ENCODE results near the gene KIR2DL1. TPM values are rescaled to one million over a fixed set of nuclear protein-coding genes. Genes with fewer than 3 reads are reported as not detected.
"Not testable (repeated sequence)": the region's sequence is repeated elsewhere in the genome, so short reads cannot be mapped to it uniquely, and the experiment has no call there.

Gene KIR2DL1
- total RNA-seq, 3 donors from 2014 or later (not counting 1 experiment from before 2014, with no cell fraction given), result 39.5 to 88.2 (median 70.8) TPM

GRCh38 chr19:54817670-54818536 is 48.3 kb downstream of the KIR2DL1 start:
- TF ChIP-seq, protein P1, sequence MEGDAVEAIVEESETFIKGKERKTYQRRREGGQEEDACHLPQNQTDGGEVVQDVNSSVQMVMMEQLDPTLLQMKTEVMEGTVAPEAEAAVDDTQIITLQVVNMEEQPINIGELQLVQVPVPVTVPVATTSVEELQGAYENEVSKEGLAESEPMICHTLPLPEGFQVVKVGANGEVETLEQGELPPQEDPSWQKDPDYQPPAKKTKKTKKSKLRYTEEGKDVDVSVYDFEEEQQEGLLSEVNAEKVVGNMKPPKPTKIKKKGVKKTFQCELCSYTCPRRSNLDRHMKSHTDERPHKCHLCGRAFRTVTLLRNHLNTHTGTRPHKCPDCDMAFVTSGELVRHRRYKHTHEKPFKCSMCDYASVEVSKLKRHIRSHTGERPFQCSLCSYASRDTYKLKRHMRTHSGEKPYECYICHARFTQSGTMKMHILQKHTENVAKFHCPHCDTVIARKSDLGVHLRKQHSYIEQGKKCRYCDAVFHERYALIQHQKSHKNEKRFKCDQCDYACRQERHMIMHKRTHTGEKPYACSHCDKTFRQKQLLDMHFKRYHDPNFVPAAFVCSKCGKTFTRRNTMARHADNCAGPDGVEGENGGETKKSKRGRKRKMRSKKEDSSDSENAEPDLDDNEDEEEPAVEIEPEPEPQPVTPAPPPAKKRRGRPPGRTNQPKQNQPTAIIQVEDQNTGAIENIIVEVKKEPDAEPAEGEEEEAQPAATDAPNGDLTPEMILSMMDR (IDR thresholded peaks at IDR 0.05), result no peak
- Histone ChIP-seq H3K9me3 (ENCODE audit: control insufficient read depth, insufficient read depth, low read length) (no peaks in the 10 kb centered on the region), H3K27me3 (ENCODE audit: control insufficient read depth, insufficient read depth, low read length) (peaks cover 3% of the 10 kb centered on the region), H3K36me3 (ENCODE audit: control insufficient read depth, insufficient read depth, low read length) (peaks cover 6% of the 10 kb centered on the region), H3K4me1 (ENCODE audit: control insufficient read depth, insufficient read depth, low read length) (peaks cover 41% of the 10 kb centered on the region), H3K27ac (ENCODE audit: low read length) (peak overlapping the region; percentile 76), H3K4me3 (ENCODE audit: low read length) (no peak overlapping the region)
- ATAC-seq (peak; percentile 58 to 74 (median 73)), DNase-seq (peak in 1 of 2 donors; percentile 13)
- intact Hi-C loops (cut with micrococcal nuclease), result no loop called here
- peaks cover 37 to 40% of the 10 kb centered on the region in 2 donors for H3K4me1 Mint-ChIP-seq
- no peaks in the 10 kb centered on the region for H3K9me3 Mint-ChIP-seq
- H3K4me3 Mint-ChIP-seq, result peak overlapping the region; percentile 89
- H3K27me3 Mint-ChIP-seq (ENCODE audit: low read depth in 2 of 2), result peaks cover 0 to 11% of the 10 kb centered on the region in 2 donors
- H3K36me3 Mint-ChIP-seq, result no peaks in the 10 kb centered on the region
- H3K27ac Mint-ChIP-seq, result peak overlapping the region; percentile 91 to 92
- WGBS (ENCODE audit: insufficient coverage), result 62% methylated on average over 14 of the region's 15 CpGs

DNA sequence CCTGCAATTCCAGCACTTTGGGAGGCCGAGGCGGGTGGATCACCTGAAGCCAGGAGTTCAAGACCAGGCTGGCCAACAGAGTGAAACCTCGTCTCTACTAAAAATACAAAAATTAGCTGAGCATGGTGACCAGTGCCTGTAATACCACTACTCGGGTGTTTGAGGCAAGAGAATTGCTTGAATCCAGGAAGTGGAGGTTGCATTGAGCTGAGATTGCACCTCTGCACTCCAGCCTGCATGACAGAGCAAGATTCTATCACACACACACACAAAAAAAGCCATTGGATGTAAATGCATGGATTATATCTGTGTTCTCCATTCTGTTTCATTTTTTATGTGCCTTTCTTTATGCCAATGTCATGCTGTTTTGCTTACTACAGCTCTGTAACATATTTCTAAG is 54.8 kb downstream of the KIR2DL1 start:
- Mint-ChIP-seq H3K4me1 (peaks cover under 1 to 18% of the 10 kb centered on the region in 2 donors), H3K27me3 (ENCODE audit: low read depth in 2 of 2) (peaks cover 0 to 16% of the 10 kb centered on the region in 2 donors)
- H3K27me3 ChIP-seq (ENCODE audit: control insufficient read depth, insufficient read depth, low read length); H3K36me3 ChIP-seq (ENCODE audit: control insufficient read depth, insufficient read depth, low read length); DNase-seq; H3K27ac ChIP-seq (ENCODE audit: low read length); H3K4me1 ChIP-seq (ENCODE audit: control insufficient read depth, insufficient read depth, low read length); intact Hi-C loops (cut with micrococcal nuclease); H3K9me3 Mint-ChIP-seq; H3K36me3 Mint-ChIP-seq; H3K4me3 Mint-ChIP-seq; H3K4me3 ChIP-seq (ENCODE audit: low read length); H3K9me3 ChIP-seq (ENCODE audit: control insufficient read depth, insufficient read depth, low read length); H3K27ac Mint-ChIP-seq: not testable (repeated sequence)
- WGBS (ENCODE audit: insufficient coverage), result 53% methylated on average over 2 of the region's 4 CpGs
- peak in 2 of 3 donors; percentile 32 to 50 for ATAC-seq

DNA sequence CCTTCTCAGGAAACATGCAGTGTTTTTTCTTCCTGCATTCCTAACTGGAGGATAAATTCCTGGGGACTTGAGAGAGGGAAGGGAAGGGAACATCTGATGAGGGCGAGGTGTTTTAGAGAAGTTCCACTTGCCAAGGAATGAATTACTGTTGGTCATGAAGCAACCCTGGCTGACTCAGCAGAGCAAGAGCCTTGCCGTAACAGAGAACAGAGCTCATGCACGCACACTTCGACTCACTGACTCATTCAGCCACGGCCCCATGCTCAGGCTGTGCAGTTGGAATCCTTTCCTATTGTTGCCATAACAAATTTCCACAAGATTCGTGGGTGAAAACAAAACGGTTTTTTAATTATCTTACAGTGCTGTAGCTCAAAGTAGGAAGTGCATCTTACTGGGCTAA is 55.7 kb downstream of the KIR2DL1 start:
- H3K4me3 Mint-ChIP-seq; H3K36me3 ChIP-seq (ENCODE audit: control insufficient read depth, insufficient read depth, low read length); H3K27ac Mint-ChIP-seq; H3K4me1 ChIP-seq (ENCODE audit: control insufficient read depth, insufficient read depth, low read length); H3K9me3 Mint-ChIP-seq; H3K36me3 Mint-ChIP-seq; DNase-seq; ATAC-seq; intact Hi-C loops (cut with micrococcal nuclease); H3K27me3 ChIP-seq (ENCODE audit: control insufficient read depth, insufficient read depth, low read length); H3K27ac ChIP-seq (ENCODE audit: low read length); H3K9me3 ChIP-seq (ENCODE audit: control insufficient read depth, insufficient read depth, low read length); H3K4me3 ChIP-seq (ENCODE audit: low read length): not testable (repeated sequence)
- Mint-ChIP-seq H3K27me3 (ENCODE audit: low read depth in 2 of 2) (peaks cover 0 to 18% of the 10 kb centered on the region in 2 donors), H3K4me1 (peaks cover 0 to 15% of the 10 kb centered on the region in 2 donors)
- 44% methylated on average over 5 of the region's 7 CpGs for WGBS (ENCODE audit: insufficient coverage)

DNA sequence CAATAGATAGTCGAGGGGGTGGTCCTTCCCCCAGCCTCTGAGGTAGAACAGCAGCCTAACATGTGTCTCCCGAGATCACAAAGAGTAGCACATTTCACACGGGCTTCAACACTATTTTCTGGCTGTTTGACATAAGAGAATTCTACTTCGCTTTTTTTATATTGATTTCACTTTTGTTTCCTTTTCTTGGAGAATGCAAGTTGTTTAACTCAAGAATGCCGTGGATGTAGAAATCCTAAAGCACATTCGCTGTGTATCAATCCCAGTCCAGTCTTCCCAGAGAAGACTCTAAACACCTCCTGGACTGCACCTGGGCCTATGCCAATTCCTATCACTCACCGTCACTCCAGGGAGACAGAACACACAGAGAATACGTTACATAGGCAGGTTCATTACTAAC is 58.5 kb downstream of the KIR2DL1 start:
- H3K36me3 ChIP-seq (ENCODE audit: control insufficient read depth, insufficient read depth, low read length); H3K27me3 ChIP-seq (ENCODE audit: control insufficient read depth, insufficient read depth, low read length); H3K36me3 Mint-ChIP-seq; H3K4me3 ChIP-seq (ENCODE audit: low read length); DNase-seq; H3K9me3 ChIP-seq (ENCODE audit: control insufficient read depth, insufficient read depth, low read length); H3K27ac Mint-ChIP-seq; ATAC-seq; H3K9me3 Mint-ChIP-seq; H3K4me3 Mint-ChIP-seq; intact Hi-C loops (cut with micrococcal nuclease); H3K27ac ChIP-seq (ENCODE audit: low read length): not testable (repeated sequence)
- WGBS (ENCODE audit: insufficient coverage), result 93% methylated on average over 5 of the region's 8 CpGs
- Mint-ChIP-seq H3K4me1 (peaks cover 17 to 34% of the 10 kb centered on the region in 2 donors), H3K27me3 (ENCODE audit: low read depth in 2 of 2) (peaks cover 0 to 15% of the 10 kb centered on the region in 2 donors)
- peaks cover 13% of the 10 kb centered on the region for H3K4me1 ChIP-seq (ENCODE audit: control insufficient read depth, insufficient read depth, low read length)

- WGBS (ENCODE audit: insufficient coverage), result 61% methylated on average over 9 of the region's 14 CpGs
- H3K9me3 ChIP-seq (ENCODE audit: control insufficient read depth, insufficient read depth, low read length); H3K9me3 Mint-ChIP-seq; H3K36me3 ChIP-seq (ENCODE audit: control insufficient read depth, insufficient read depth, low read length); H3K27me3 ChIP-seq (ENCODE audit: control insufficient read depth, insufficient read depth, low read length); H3K36me3 Mint-ChIP-seq: not testable (repeated sequence)
- Mint-ChIP-seq H3K4me1 (peaks cover 50 to 61% of the 10 kb centered on the region in 2 donors), H3K27me3 (ENCODE audit: low read depth in 2 of 2) (peaks cover 0 to 11% of the 10 kb centered on the region in 2 donors), H3K4me3 (peak within 1 kb of the TSS; percentile 87), H3K27ac (peak within 1 kb of the TSS; percentile 81 to 96)
- ATAC-seq (peak in 1 of 3 donors; percentile 10), DNase-seq (peak in 1 of 2 donors; percentile 63)
- intact Hi-C loops (cut with micrococcal nuclease), result loop anchor here (1.0 to 10.0 kb wide), 3 partner anchors 61 to 358 kb away; partner anchors contain the start of gene CDC42EP5
- peak within 1 kb of the TSS; percentile 80 for H3K27ac ChIP-seq (ENCODE audit: low read length)
- H3K4me1 ChIP-seq (ENCODE audit: control insufficient read depth, insufficient read depth, low read length), result peaks cover 42% of the 10 kb centered on the region
- peak within 1 kb of the TSS; percentile 17 for H3K4me3 ChIP-seq (ENCODE audit: low read length)
Observed at GRCh38 chr19:54832496-54832895, 62.9 kb downstream of the KIR2DL1 start, which contains the start of gene KIR2DS4. Gene KIR2DS4, plus strand, starts transcription at chr19:54832676.

Other genes with a start within 250 kb of the KIR2DL1 start
- gene LILRA2, start 196.0 kb upstream of the KIR2DL1 start, total RNA-seq, result 1 to 10 TPM; 1.4 to 8.4 (median 5.6) TPM
- 10 to 100 TPM in 1 of 3 donors, 1 to 10 TPM in 2; 1.4 to 13.0 (median 6.1) TPM for gene LILRA1, start 176.2 kb upstream of the KIR2DL1 start, total RNA-seq
- 10 to 100 TPM; 18.4 to 44.4 (median 38.5) TPM for gene LILRB1, start 139.3 kb upstream of the KIR2DL1 start, total RNA-seq
- 1 to 10 TPM; 1.5 to 3.6 (median 2.5) TPM for gene LILRB4, start 106.8 kb upstream of the KIR2DL1 start, total RNA-seq
- not detected for gene KIR3DL3, start 45.4 kb upstream of the KIR2DL1 start, total RNA-seq
- gene KIR2DL3, start 31.3 kb upstream of the KIR2DL1 start, total RNA-seq, result 10 to 100 TPM; 40.7 to 57.3 (median 54.1) TPM
- gene KIR2DL4, start 33.8 kb downstream of the KIR2DL1 start, total RNA-seq, result 10 to 100 TPM in 1 of 3 donors, 1 to 10 TPM in 2; 7.1 to 14.5 (median 7.3) TPM
- gene KIR3DL1, start 46.7 kb downstream of the KIR2DL1 start, total RNA-seq, result 10 to 100 TPM; 34.7 to 97.1 (median 41.2) TPM
- 100 to 1,000 TPM in 1 of 3 donors, 10 to 100 TPM in 2; 54.5 to 171 (median 56.4) TPM for gene KIR2DS4, start 62.9 kb downstream of the KIR2DL1 start, total RNA-seq
- gene KIR3DL2, start 80.7 kb downstream of the KIR2DL1 start, total RNA-seq, result 10 to 100 TPM; 24.0 to 89.0 (median 65.1) TPM
- gene FCAR, start 104.4 kb downstream of the KIR2DL1 start, total RNA-seq, result 10 to 100 TPM in 1 of 3 donors, 1 to 10 TPM in 1, under 1 TPM in 1; 0.26 to 23.7 (median 6.7) TPM
- 100 to 1,000 TPM; 213 to 342 (median 244) TPM for gene NCR1, start 136.4 kb downstream of the KIR2DL1 start, total RNA-seq
- not detected for gene NLRP7, start 177.7 kb downstream of the KIR2DL1 start, total RNA-seq
- gene NLRP2, start 196.6 kb downstream of the KIR2DL1 start, total RNA-seq, result 10 to 100 TPM; 30.2 to 71.2 (median 42.6) TPM